Left ventricle myocardium inferior (tissue), 1 donor: ENCODE measurements around the gene SLC49A3. TPM values are rescaled to one million over a fixed set of nuclear protein-coding genes. Genes with fewer than 3 reads are reported as not detected.
"Not testable (repeated sequence)": the region's sequence is repeated elsewhere in the genome, so short reads cannot be mapped to it uniquely, and the experiment has no call there.

Experiments used
- DNase-seq: peaks from one replicate; pipeline ENCODE4 v3.0.0-alpha.2; 2020
- H3K27ac ChIP-seq: fragments of 200-600 bp; replicated peaks from 2 replicates; pipeline ENCODE4 v1.8.0; 2021
- H3K27me3 ChIP-seq: fragments of 200-600 bp; 2 replicates; pipeline ENCODE4 v1.8.0; 2021; ENCODE audit warnings: low read depth
- H3K36me3 ChIP-seq: fragments of 200-600 bp; 2 replicates; pipeline ENCODE4 v1.8.0; 2021
- H3K4me1 ChIP-seq: fragments of 200-600 bp; 2 replicates; pipeline ENCODE4 v1.8.0; 2021
- H3K4me3 ChIP-seq: fragments of 200-600 bp; 2 replicates; pipeline ENCODE4 v1.8.0; 2021; ENCODE audit warnings: mild to moderate bottlenecking, moderate library complexity
- H3K9me3 ChIP-seq: fragments of 200-600 bp; replicated peaks from 2 replicates; pipeline ENCODE4 v1.8.0; 2021
- intact Hi-C: fragments of 100-400 bp; cut with micrococcal nuclease; formaldehyde crosslinking; loops from one replicate; pipeline ENCODE4 v1.11.0; 2022
- total RNA-seq: library from RNA; stranded (reverse); fragmentation: NEBNext Ultra II Directional; extraction: Animal tissue kit (Norgen Biotek cat#: 25700); gene quantifications from one replicate; pipeline ENCODE4 v1.2.1, GENCODE V29; 2021
- TF ChIP-seq, protein P1 (sequence below): fragments of 200-600 bp; IDR thresholded peaks from 2 replicates; pipeline ENCODE4 v1.8.0; 2021; ENCODE audit warnings: antibody characterized with exemption, mild to moderate bottlenecking, borderline replicate concordance
- donor health status: DM: no; HTN: yes; CAD: no; lungs with severe emphysema.

The SLC49A3 gene
- total RNA-seq, 1 donor from 2014 or later, result 12.0 TPM

DNA sequence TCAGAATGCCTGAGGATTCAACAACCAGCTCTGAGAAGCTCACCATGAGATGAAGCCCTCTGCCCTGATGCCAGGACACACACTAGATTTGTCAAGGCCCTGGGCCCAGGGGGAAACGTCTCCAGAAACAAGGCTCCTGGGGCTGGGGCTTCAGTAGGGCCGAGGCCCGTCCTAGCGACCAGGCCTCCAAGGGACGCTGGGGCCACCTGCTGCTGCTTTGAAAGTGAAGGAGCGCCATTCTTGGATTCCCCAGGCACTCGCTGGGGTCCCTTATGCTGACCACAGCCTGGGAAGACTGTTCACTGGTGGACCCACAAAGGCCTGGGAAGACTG lies 39.7 kb downstream of the SLC49A3 start:
- Histone ChIP-seq H3K27me3 (peaks cover 88% of the 10 kb centered on the region), H3K9me3 (no peaks in the 10 kb centered on the region), H3K36me3 (no peaks in the 10 kb centered on the region), H3K27ac (no peak overlapping the region), H3K4me3 (no peak overlapping the region), H3K4me1 (peaks cover 4% of the 10 kb centered on the region)
- intact Hi-C loops, result no loop called here
- no peak for DNase-seq
- TF ChIP-seq, protein P1, sequence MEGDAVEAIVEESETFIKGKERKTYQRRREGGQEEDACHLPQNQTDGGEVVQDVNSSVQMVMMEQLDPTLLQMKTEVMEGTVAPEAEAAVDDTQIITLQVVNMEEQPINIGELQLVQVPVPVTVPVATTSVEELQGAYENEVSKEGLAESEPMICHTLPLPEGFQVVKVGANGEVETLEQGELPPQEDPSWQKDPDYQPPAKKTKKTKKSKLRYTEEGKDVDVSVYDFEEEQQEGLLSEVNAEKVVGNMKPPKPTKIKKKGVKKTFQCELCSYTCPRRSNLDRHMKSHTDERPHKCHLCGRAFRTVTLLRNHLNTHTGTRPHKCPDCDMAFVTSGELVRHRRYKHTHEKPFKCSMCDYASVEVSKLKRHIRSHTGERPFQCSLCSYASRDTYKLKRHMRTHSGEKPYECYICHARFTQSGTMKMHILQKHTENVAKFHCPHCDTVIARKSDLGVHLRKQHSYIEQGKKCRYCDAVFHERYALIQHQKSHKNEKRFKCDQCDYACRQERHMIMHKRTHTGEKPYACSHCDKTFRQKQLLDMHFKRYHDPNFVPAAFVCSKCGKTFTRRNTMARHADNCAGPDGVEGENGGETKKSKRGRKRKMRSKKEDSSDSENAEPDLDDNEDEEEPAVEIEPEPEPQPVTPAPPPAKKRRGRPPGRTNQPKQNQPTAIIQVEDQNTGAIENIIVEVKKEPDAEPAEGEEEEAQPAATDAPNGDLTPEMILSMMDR, result no peak

DNA sequence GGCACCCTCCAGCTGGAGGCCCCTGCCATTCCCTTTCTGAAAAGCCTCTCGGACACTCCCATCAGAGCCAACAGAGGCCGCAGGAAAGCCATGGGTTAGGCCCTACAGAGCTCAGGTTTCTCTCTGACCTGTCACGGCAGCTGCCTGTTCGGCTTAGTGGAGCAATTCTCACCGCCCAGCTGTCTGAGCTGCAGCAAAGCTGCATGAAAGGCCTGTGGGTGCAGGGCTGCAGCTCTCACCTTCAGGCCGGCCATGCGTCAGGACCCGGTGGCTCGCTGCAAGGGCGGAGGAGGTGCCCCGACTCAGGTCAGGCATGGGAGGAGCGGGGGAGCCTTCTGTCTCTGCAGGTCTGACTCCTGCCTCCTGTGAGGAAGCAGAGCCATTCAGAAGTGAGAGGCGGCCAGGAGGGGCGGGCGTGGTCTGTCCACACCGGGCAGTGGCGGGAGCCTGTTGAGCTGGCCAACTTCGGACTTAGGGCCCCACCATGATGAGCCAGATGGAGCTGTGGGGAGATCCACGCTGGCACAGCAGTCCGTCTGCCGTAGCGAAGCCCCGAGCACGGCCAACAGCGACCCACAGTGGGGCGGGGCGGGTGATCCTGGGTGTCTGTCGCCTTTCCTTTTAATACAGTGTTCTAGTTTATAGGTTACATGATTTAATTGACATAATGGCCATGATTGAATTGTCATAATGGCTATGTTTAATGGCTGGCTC lies 40.2 kb downstream of the SLC49A3 start:
- intact Hi-C loops, result no loop called here

DNA sequence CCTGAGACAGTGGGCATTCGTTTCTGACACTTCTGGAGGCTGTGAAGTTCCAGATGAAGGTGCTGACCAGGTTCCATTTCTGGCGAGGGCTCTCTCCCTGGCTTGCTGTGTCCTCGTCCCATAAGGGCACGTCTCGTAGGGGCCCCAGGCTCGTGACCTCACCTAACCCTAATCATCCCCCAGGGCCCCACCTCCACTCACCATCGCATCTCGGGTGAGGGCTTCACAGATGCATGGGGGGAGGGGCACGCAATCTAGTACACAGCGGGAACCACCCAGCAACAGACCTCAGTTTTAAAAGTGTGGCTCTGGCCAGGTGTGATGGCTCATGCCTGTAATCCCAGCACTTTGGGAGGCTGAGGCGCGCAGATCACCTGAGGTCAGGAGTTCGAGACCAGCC lies 41.5 kb downstream of the SLC49A3 start:
- TF ChIP-seq, protein P1, result no peak
- H3K27ac ChIP-seq, result no peak overlapping the region
- no peaks in the 10 kb centered on the region for H3K36me3 ChIP-seq
- peaks cover 4% of the 10 kb centered on the region for H3K4me1 ChIP-seq
- no peak for DNase-seq
- H3K4me3 ChIP-seq, result no peak overlapping the region
- peaks cover 78% of the 10 kb centered on the region for H3K27me3 ChIP-seq
- peaks cover 11% of the 10 kb centered on the region for H3K9me3 ChIP-seq
- intact Hi-C loops, result no loop called here

More for the DNA sequence above, 40.2 kb downstream of the SLC49A3 start:
- DNase-seq, result no peak
- no peak overlapping the region for H3K4me3 ChIP-seq
- peaks cover 86% of the 10 kb centered on the region for H3K27me3 ChIP-seq
- H3K27ac ChIP-seq, result no peak overlapping the region
- peaks cover 2% of the 10 kb centered on the region for H3K9me3 ChIP-seq
- no peaks in the 10 kb centered on the region for H3K36me3 ChIP-seq
- peaks cover 4% of the 10 kb centered on the region for H3K4me1 ChIP-seq
- TF ChIP-seq, protein P1, result no peak

DNA sequence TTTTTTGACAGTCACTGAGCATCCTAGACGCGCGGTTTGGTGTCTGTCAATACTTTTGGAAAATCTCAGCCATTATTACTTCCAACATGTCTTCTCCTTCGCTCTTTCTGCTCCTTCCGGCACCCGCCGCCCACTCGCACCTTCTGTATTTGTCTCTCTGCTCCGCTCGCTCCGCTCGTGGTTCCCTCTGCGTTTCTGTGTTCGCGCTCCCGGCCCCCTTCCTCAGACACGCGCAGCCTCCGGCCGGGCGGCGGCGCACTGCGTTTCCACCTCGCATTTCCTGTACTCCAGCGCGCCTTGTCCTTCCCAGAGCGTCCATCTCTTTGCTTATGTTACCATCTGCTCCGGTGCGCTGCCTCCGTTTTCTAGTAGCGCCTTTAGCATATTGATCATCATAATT lies 42.5 kb downstream of the SLC49A3 start:
- Histone ChIP-seq H3K27ac (no peak overlapping the region), H3K9me3 (peaks cover 11% of the 10 kb centered on the region), H3K4me1 (peaks cover 3% of the 10 kb centered on the region), H3K27me3 (peaks cover 75% of the 10 kb centered on the region), H3K36me3 (no peaks in the 10 kb centered on the region), H3K4me3 (no peak overlapping the region)
- TF ChIP-seq, protein P1, result no peak
- intact Hi-C loops, result no loop called here
- DNase-seq, result no peak

DNA sequence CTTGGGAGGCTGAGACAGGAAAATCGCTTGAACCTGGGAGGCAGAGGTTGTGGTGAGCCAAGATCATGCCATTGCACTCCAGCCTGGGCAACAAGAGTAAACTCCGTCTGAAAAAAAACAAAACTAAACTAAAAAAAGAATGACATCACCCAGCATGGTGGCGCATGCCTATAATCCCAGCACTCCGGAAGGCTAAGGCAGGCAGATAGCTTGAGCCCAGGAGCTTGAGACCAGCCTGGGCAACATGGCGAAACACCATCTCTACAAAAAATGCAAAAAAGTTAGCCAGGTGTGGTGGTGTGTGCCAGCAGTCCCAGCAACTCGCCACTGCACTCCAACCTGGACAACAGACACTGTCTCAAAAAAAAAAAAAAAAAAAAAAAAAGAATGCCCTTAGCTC lies 46.6 kb downstream of the SLC49A3 start:
- H3K4me3 ChIP-seq, H3K4me1 ChIP-seq, H3K36me3 ChIP-seq, intact Hi-C loops, DNase-seq, H3K27ac ChIP-seq: not testable (repeated sequence)
- H3K27me3 ChIP-seq, result peaks cover 74% of the 10 kb centered on the region
- H3K9me3 ChIP-seq, result peaks cover 11% of the 10 kb centered on the region

DNA sequence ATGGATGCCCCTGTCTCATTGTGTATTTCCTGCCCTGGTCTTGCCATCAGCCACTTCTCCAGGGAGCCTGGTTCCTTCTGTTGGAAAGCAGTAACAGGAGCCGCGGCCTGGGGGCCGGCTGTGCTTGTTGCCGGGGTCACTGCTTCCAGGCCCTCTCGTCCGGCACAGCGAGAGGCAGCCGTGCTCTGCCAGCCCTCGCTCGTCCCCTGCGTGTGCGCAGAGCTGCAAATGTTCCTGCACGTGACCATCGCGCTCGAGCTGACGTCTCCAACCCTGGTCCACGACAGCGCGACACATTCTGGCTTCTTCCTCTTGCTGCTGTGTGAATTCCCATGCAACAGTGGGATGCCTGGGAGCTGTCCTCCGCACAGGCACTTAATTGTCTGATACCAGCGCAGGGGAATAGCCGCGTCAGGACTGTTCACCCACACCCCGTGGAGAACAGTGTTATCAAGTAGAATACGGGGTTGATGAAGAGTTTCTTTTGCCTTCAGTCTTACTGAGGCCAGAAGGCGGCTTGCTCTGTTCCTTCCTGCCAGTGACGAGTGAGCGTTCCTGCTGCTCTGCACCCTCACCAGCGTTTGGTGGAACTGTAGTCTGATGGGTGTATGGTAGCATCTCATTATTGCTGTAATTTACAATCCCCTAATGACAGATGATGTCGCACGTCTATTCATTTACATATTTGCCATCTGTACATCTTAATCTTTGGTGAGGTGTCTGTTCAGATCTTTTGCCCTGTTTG lies 51.2 kb downstream of the SLC49A3 start:
- peaks cover 77% of the 10 kb centered on the region for H3K27me3 ChIP-seq
- no peak overlapping the region for H3K27ac ChIP-seq
- H3K4me3 ChIP-seq, result no peak overlapping the region
- peaks cover 4% of the 10 kb centered on the region for H3K9me3 ChIP-seq
- H3K4me1 ChIP-seq, result no peaks in the 10 kb centered on the region
- intact Hi-C loops, result no loop called here
- H3K36me3 ChIP-seq, result no peaks in the 10 kb centered on the region
- no peak for DNase-seq
- TF ChIP-seq, protein P1, result no peak
